LNCaP clone FGC (cell line): ENCODE results near the gene PDZD4.

Experiments used
- DNase-seq: peaks from one replicate; pipeline ENCODE4 v3.0.0-alpha.2; 2011; ENCODE audit warnings: low read depth
- H3K4me3 ChIP-seq: 2 replicates; pipeline ENCODE4 v1.5.1; 2011; ENCODE audit warnings: mild to moderate bottlenecking, low read depth, low read length, control low read depth
- CTCF ChIP-seq: IDR thresholded peaks from 2 replicates; pipeline ENCODE4 v1.5.1; 2012; ENCODE audit warnings: mild to moderate bottlenecking; ENCODE audit not compliant: control insufficient read depth, insufficient read depth; ENCODE audit errors: extremely low read depth

Gene PDZD4

GRCh38 chrX:153779891-153780677 lies 50.3 kb downstream of the PDZD4 start:
- DNase-seq, result no peak
- no peak overlapping the region for H3K4me3 ChIP-seq
- no peak for TF ChIP-seq CTCF

- 0 out of 2 replicates have a peak, but pooled peaks have one; percentile 16 for TF ChIP-seq CTCF
- no peak overlapping the region for H3K4me3 ChIP-seq
- no peak for DNase-seq
These were observed 51.7 kb downstream of the PDZD4 start for GRCh38 chrX:153778684-153779101.

GRCh38 chrX:153778181-153778580 lies 52.2 kb downstream of the PDZD4 start:
- no peak for DNase-seq
- no peak for TF ChIP-seq CTCF

GRCh38 chrX:153777261-153778090 lies 52.9 kb downstream of the PDZD4 start:
- TF ChIP-seq CTCF, result no peak
- DNase-seq, result no peak
- H3K4me3 ChIP-seq, result no peak overlapping the region

More at GRCh38 chrX:153778181-153778580, 52.2 kb downstream of the PDZD4 start:
- H3K4me3 ChIP-seq, result no peak overlapping the region

GRCh38 chrX:153776611-153777045 lies 53.7 kb downstream of the PDZD4 start:
- no peak overlapping the region for H3K4me3 ChIP-seq
- DNase-seq, result no peak
- TF ChIP-seq CTCF, result no peak

GRCh38 chrX:153776120-153776599 lies 54.2 kb downstream of the PDZD4 start:
- TF ChIP-seq CTCF, result no peak
- H3K4me3 ChIP-seq, result no peak overlapping the region
- no peak for DNase-seq
